PFSK-1 (cell line): ENCODE results near the gene MRTFA.

ENCODE experiments used
- FOXP2 ChIP-seq: optimal IDR thresholded peaks from 2 replicates; pipeline ENCODE3; 2011; ENCODE audit warnings: borderline replicate concordance, control low read depth, inconsistent platforms; ENCODE audit not compliant: insufficient read depth; ENCODE audit errors: extremely low read length, extremely low read depth
- POLR2AphosphoS5 ChIP-seq: IDR thresholded peaks from 2 replicates; pipeline ENCODE4 v1.6.1; 2012; ENCODE audit warnings: low read depth, mild to moderate bottlenecking, control low read depth, low read length, moderate library complexity
- REST ChIP-seq, 2 experiments: IDR thresholded peaks; 2 replicates each; pipeline versions ENCODE4 v1.6.1 to v1.8.0; 2011 to 2012; ENCODE audit warnings: low read depth in 2 of 2, low read length in 2 of 2, control low read depth in 1 of 2, inconsistent platforms in 1 of 2, mild to moderate bottlenecking in 1 of 2, moderate library complexity in 1 of 2; ENCODE audit not compliant: insufficient read depth in 1 of 2
- SIN3A ChIP-seq: IDR thresholded peaks from 2 replicates; pipeline ENCODE4 v1.6.1; 2012; ENCODE audit warnings: mild to moderate bottlenecking, low read length, moderate library complexity, borderline replicate concordance; ENCODE audit not compliant: insufficient read depth
- TAF1 ChIP-seq: IDR thresholded peaks from 2 replicates; pipeline ENCODE4 v1.6.1; 2012; ENCODE audit warnings: low read length, control low read depth, borderline replicate concordance; ENCODE audit not compliant: insufficient read depth

MRTFA gene

DNA sequence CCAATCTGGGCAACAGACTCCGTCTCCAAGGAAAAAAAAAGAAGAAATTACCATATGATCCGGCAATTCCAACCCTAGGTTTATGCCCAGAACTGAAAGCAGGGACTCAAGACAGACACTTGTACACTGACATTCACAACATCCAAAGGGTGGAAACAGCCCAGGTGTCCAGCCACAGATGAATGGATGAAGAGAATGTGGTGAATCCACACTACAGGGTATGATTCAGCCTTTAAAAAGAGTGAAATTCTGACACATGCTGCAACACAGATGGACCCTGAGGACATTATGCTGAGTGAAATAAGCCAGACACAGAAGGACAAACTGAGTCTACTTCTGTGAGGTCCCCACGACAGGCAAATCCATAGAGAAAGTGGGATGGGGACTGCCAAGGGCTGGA, 222.2 kb downstream of the MRTFA start:
- no peak for TF ChIP-seq SIN3A
- TF ChIP-seq REST (IDR thresholded peaks at IDR 0.05; ENCODE audit: insufficient read depth in 1 of 2, low read depth in 2 of 2, low read length in 2 of 2), result no peak
- TF ChIP-seq TAF1, result no peak
- no peak for TF ChIP-seq FOXP2
- TF ChIP-seq POLR2AphosphoS5, result no peak

DNA sequence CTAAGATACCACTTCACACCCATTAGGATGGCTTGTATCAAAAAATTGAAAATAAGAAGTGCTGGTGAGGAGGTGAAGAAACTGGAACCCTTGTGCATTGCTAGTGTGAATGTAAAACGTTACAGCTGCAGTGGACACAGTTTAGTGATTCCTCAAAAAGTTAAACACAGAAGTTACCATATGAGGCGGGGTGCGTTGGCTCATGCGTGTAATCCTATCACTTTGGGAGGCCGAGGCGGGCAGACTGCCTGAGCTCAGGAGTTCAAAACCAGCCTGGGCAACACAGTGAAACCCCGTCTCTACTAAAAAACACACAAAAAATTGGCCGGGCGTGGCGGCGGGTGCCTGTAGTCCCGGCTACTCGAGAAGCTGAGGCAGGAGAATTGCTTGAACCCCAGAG, 222.6 kb downstream of the MRTFA start:
- TF ChIP-seq FOXP2, result no peak
- no peak for TF ChIP-seq SIN3A
- TF ChIP-seq POLR2AphosphoS5, result no peak
- TF ChIP-seq TAF1, result no peak

GRCh38 chr22:40412441-40412840, 224.1 kb downstream of the MRTFA start:
- no peak for TF ChIP-seq FOXP2

- TF ChIP-seq SIN3A (no peak), POLR2AphosphoS5 (no peak), FOXP2 (no peak), TAF1 (no peak), REST (IDR thresholded peaks at IDR 0.05; ENCODE audit: insufficient read depth in 1 of 2, low read depth in 2 of 2, low read length in 2 of 2) (no peak)
Observed at GRCh38 chr22:40411506-40411861, 225.0 kb downstream of the MRTFA start.

DNA sequence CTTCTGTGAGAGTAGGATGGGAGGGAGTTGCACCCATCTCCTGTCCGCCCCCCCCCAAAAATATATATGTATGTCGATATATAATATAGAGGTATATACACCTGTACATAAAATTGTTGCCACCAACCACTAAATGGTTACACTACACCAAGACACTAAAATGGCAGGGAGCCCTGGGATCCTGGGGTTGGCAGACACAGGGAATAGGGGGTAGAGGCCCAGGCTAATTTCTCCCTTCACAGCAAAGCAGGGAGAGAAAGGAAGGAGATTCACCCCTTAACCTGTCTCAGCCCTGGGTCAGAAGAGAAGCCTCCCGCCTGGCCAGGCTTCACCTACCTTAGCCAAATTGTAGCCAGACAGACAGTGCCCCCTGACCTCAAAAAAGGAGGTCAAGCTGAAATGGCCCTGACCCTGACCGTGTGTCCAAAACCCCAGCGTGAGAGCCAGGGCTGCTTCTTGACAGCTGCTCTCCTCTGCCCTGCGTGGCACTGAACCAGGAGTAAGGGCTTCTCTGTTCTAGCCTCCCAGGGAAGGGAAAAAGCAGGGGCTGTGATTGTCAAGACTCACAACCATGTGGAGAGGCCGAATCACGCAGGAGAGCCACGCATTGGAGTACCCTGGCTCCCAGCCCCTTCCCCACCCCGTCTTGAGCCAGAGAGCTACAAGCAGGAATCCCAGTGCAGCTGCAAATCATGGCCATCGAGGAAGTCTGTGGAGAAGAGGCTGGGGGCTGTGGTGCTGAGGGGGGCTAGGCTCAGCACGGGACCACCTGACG, 225.6 kb downstream of the MRTFA start:
- no peak for TF ChIP-seq FOXP2
- 0 out of 2 replicates have a peak, but pooled peaks have one; percentile 2 for TF ChIP-seq POLR2AphosphoS5
- no peak for TF ChIP-seq SIN3A
- no peak for TF ChIP-seq TAF1
- no peak for TF ChIP-seq REST (IDR thresholded peaks at IDR 0.05; ENCODE audit: insufficient read depth in 1 of 2, low read depth in 2 of 2, low read length in 2 of 2)

- TF ChIP-seq TAF1, result no peak
- TF ChIP-seq SIN3A, result no peak
- no peak for TF ChIP-seq POLR2AphosphoS5
- TF ChIP-seq FOXP2, result no peak
- no peak for TF ChIP-seq REST (IDR thresholded peaks at IDR 0.05; ENCODE audit: insufficient read depth in 1 of 2, low read depth in 2 of 2, low read length in 2 of 2)
Observed at GRCh38 chr22:40410272-40410671, 226.2 kb downstream of the MRTFA start.
